ENCODE measurements around the gene ZNF667.

ZNF667 gene
- total RNA-seq: 0 to 3.1 (median 0.35) reads per million in 3 donors

DNA sequence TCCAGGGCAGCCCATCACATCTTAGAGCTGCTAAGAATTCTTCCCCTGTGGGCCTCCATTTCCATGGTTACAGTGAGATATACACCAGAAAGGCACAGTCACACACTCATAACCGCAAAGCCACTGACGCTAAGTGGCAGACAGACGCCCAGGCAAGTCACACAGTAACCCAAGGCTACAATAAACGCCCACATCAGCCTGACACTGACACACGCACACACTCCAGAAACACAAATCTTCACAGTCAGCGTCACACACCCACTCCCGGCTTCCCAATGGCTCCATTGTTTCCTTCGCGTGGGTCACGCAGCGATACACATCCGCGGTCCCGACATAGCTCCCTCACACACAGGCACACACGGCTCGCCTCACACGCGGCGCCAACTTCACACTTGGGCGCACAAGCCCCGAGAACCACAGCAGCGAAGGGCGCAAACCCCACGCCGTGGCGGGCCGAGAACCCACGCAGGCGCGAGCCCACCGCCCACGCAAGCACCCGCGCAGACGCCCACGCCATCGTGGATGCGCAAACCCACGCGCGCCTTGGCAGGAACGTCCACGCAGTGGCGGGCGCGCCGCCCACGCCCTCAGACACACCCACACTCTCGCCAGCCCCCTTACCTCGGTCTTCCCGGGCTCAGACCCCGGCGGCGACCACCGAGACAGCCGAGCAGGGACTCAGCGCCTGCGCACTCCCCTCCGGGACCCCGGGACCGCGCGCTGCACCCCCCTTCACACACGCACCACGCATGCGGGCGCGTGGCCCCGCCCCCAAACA, at the start of gene ZNF667:
TSS of gene ZNF667 (minus strand) at position 695 of the 778 bp plus-strand sequence. CDS start 14,975 bp downstream, outside the sequence.
- DNase-seq: no peak
- H3K9me3 ChIP-seq (ENCODE audit: control insufficient read depth, low read length): peaks cover 26% of the 10 kb centered on the region
- H3K36me3 ChIP-seq (ENCODE audit: control insufficient read depth, insufficient read depth, low read length): no peaks in the 10 kb centered on the region
- no peaks in the 10 kb centered on the region for H3K27me3 ChIP-seq (replicated peaks; ENCODE audit: control insufficient read depth, insufficient read depth, low read length, poor library complexity, severe bottlenecking)
- H3K4me3 ChIP-seq (ENCODE audit: insufficient read depth, low read depth, low read length, poor library complexity, severe bottlenecking): peak within 1 kb of the TSS; percentile 20
- H3K4me1 ChIP-seq (ENCODE audit: control insufficient read depth, insufficient read depth, low read length, poor library complexity, severe bottlenecking): peaks cover 3% of the 10 kb centered on the region
- peak within 1 kb of the TSS; percentile 27 for H3K27ac ChIP-seq (ENCODE audit: insufficient read depth, low read length, poor library complexity, severe bottlenecking)

DNA sequence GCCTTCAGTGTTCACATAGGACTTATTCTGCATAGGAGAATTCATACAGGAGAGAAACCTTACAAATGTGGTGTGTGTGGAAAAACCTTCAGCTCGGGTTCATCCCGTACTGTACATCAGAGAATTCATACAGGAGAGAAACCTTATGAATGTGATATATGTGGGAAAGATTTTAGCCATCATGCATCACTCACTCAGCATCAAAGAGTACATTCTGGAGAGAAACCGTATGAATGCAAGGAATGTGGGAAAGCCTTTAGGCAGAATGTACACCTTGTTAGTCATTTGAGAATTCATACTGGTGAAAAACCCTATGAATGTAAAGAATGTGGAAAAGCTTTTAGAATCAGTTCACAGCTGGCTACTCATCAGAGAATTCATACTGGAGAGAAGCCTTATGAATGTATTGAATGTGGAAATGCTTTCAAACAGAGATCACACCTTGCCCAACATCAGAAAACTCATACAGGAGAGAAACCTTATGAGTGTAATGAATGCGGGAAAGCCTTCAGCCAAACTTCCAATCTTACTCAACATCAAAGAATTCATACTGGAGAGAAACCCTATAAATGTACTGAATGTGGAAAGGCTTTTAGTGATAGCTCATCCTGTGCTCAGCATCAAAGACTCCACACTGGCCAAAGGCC, 48.2 kb upstream of the ZNF667 start:
- H3K9me3 ChIP-seq (ENCODE audit: control insufficient read depth, low read length): peaks cover 59% of the 10 kb centered on the region
- no peak for DNase-seq
- no peaks in the 10 kb centered on the region for H3K36me3 ChIP-seq (ENCODE audit: control insufficient read depth, insufficient read depth, low read length)
- H3K27ac ChIP-seq (ENCODE audit: insufficient read depth, low read length, poor library complexity, severe bottlenecking): no peak overlapping the region
- no peaks in the 10 kb centered on the region for H3K27me3 ChIP-seq (replicated peaks; ENCODE audit: control insufficient read depth, insufficient read depth, low read length, poor library complexity, severe bottlenecking)
- no peak overlapping the region for H3K4me3 ChIP-seq (ENCODE audit: insufficient read depth, low read depth, low read length, poor library complexity, severe bottlenecking)
- no peaks in the 10 kb centered on the region for H3K4me1 ChIP-seq (ENCODE audit: control insufficient read depth, insufficient read depth, low read length, poor library complexity, severe bottlenecking)

- H3K4me3 ChIP-seq (ENCODE audit: insufficient read depth, low read depth, low read length, poor library complexity, severe bottlenecking): peak overlapping the region; percentile 55
- no peaks in the 10 kb centered on the region for H3K36me3 ChIP-seq (ENCODE audit: control insufficient read depth, insufficient read depth, low read length)
- no peak for DNase-seq
- H3K27me3 ChIP-seq (replicated peaks; ENCODE audit: control insufficient read depth, insufficient read depth, low read length, poor library complexity, severe bottlenecking): no peaks in the 10 kb centered on the region
- peaks cover 9% of the 10 kb centered on the region for H3K9me3 ChIP-seq (ENCODE audit: control insufficient read depth, low read length)
- H3K4me1 ChIP-seq (ENCODE audit: control insufficient read depth, insufficient read depth, low read length, poor library complexity, severe bottlenecking): no peaks in the 10 kb centered on the region
- H3K27ac ChIP-seq (ENCODE audit: insufficient read depth, low read length, poor library complexity, severe bottlenecking): peak overlapping the region; percentile 72
Measured at GRCh38 chr19:56508290-56508778, 31.2 kb upstream of the ZNF667 start.

- DNase-seq: peak; percentile 63 to 69 (median 67)
- Histone ChIP-seq H3K4me1 (ENCODE audit: control insufficient read depth, insufficient read depth, low read length, poor library complexity, severe bottlenecking) (no peaks in the 10 kb centered on the region), H3K27me3 (replicated peaks; ENCODE audit: control insufficient read depth, insufficient read depth, low read length, poor library complexity, severe bottlenecking) (no peaks in the 10 kb centered on the region), H3K36me3 (ENCODE audit: control insufficient read depth, insufficient read depth, low read length) (no peaks in the 10 kb centered on the region), H3K9me3 (ENCODE audit: control insufficient read depth, low read length) (peaks cover 9% of the 10 kb centered on the region), H3K4me3 (ENCODE audit: insufficient read depth, low read depth, low read length, poor library complexity, severe bottlenecking) (peak within 1 kb of the TSS; percentile 55), H3K27ac (ENCODE audit: insufficient read depth, low read length, poor library complexity, severe bottlenecking) (peak within 1 kb of the TSS; percentile 72)
Measured at GRCh38 chr19:56507446-56508289, 30.5 kb upstream of the ZNF667 start, which contains the start of gene ZNF471. ZNF471 (plus strand) TSS chr19:56507855; CDS start chr19:56511572, 3,717 bp downstream.

DNA sequence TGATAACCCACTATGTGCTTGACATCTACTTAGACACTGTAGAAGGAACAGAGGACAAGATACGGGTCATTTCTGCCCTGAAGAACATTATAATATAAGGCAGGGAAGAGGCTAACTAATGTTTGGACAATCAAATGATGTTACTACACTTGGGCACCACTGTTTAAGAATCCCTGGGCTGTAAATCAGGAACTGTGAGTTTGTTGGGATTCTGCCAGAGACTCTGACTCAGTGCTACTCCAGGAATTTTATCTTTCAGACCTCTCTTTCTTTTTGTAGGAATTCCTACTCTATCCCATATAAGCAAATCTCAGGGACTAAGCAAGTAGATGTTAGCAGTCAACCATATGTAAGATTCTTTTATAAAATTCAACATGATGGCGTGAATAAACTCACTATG, 27.4 kb upstream of the ZNF667 start:
- H3K4me1 ChIP-seq (ENCODE audit: control insufficient read depth, insufficient read depth, low read length, poor library complexity, severe bottlenecking): no peaks in the 10 kb centered on the region
- no peak for DNase-seq
- no peaks in the 10 kb centered on the region for H3K36me3 ChIP-seq (ENCODE audit: control insufficient read depth, insufficient read depth, low read length)
- no peaks in the 10 kb centered on the region for H3K27me3 ChIP-seq (replicated peaks; ENCODE audit: control insufficient read depth, insufficient read depth, low read length, poor library complexity, severe bottlenecking)
- peaks cover 5% of the 10 kb centered on the region for H3K9me3 ChIP-seq (ENCODE audit: control insufficient read depth, low read length)
- no peak overlapping the region for H3K27ac ChIP-seq (ENCODE audit: insufficient read depth, low read length, poor library complexity, severe bottlenecking)
- H3K4me3 ChIP-seq (ENCODE audit: insufficient read depth, low read depth, low read length, poor library complexity, severe bottlenecking): no peak overlapping the region

DNA sequence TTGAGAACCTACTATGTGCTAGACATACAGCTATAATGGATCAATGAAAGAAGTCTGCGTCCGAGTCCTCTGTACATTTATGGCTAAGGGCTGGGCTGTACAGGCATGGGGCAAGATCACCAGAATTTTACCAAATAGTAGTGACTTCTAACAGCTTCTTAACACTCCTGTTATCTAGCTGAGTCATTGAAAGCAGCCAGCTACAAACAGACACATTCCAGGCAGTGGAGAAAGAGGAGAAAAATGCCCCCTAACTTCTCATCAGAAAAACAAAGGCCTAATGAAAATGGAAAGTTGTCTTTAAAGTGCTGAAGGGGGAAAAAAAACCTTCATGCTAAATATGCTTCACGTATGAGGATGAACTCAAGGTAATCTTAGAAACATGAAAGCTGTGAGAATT, 14.3 kb upstream of the ZNF667 start:
- no peak for DNase-seq
- H3K36me3 ChIP-seq (ENCODE audit: control insufficient read depth, insufficient read depth, low read length): no peaks in the 10 kb centered on the region

GRCh38 chr19:56477429-56478338, 539 bp upstream of the ZNF667 start:
- no peak for DNase-seq
- Histone ChIP-seq H3K27me3 (replicated peaks; ENCODE audit: control insufficient read depth, insufficient read depth, low read length, poor library complexity, severe bottlenecking) (no peaks in the 10 kb centered on the region), H3K4me3 (ENCODE audit: insufficient read depth, low read depth, low read length, poor library complexity, severe bottlenecking) (peak overlapping the region; percentile 20), H3K9me3 (ENCODE audit: control insufficient read depth, low read length) (peaks cover 26% of the 10 kb centered on the region), H3K27ac (ENCODE audit: insufficient read depth, low read length, poor library complexity, severe bottlenecking) (peak overlapping the region; percentile 27), H3K36me3 (ENCODE audit: control insufficient read depth, insufficient read depth, low read length) (no peaks in the 10 kb centered on the region), H3K4me1 (ENCODE audit: control insufficient read depth, insufficient read depth, low read length, poor library complexity, severe bottlenecking) (peaks cover 3% of the 10 kb centered on the region)

More for the DNA sequence above, 14.3 kb upstream of the ZNF667 start:
- peaks cover 5% of the 10 kb centered on the region for H3K9me3 ChIP-seq (ENCODE audit: control insufficient read depth, low read length)
- no peaks in the 10 kb centered on the region for H3K27me3 ChIP-seq (replicated peaks; ENCODE audit: control insufficient read depth, insufficient read depth, low read length, poor library complexity, severe bottlenecking)
- H3K4me1 ChIP-seq (ENCODE audit: control insufficient read depth, insufficient read depth, low read length, poor library complexity, severe bottlenecking): no peaks in the 10 kb centered on the region
- no peak overlapping the region for H3K4me3 ChIP-seq (ENCODE audit: insufficient read depth, low read depth, low read length, poor library complexity, severe bottlenecking)
- no peak overlapping the region for H3K27ac ChIP-seq (ENCODE audit: insufficient read depth, low read length, poor library complexity, severe bottlenecking)

DNA sequence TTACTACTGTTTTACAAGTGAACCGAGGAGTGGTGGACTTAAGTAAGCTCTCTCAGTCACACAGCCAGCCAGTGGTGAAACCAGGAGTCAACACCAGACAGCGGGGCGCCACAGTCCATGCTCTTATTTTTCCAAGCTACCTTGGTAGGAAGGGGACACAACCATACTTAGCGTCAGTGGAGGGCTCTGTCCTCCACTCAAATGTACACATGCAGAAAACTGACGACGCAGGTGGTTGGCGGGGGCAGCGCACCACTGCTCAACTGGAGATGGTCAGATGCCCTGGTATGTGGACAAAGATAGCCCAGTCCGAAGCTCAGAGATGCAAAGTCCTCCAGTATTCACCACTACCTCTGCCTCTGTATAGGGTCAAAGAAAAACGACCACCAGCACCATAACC, 1.1 kb downstream of the ZNF667 start:
- no peak overlapping the region for H3K4me3 ChIP-seq (ENCODE audit: insufficient read depth, low read depth, low read length, poor library complexity, severe bottlenecking)
- H3K36me3 ChIP-seq (ENCODE audit: control insufficient read depth, insufficient read depth, low read length): no peaks in the 10 kb centered on the region
- no peak overlapping the region for H3K27ac ChIP-seq (ENCODE audit: insufficient read depth, low read length, poor library complexity, severe bottlenecking)
- H3K4me1 ChIP-seq (ENCODE audit: control insufficient read depth, insufficient read depth, low read length, poor library complexity, severe bottlenecking): peaks cover 3% of the 10 kb centered on the region
- peaks cover 26% of the 10 kb centered on the region for H3K9me3 ChIP-seq (ENCODE audit: control insufficient read depth, low read length)
- DNase-seq: no peak
- no peaks in the 10 kb centered on the region for H3K27me3 ChIP-seq (replicated peaks; ENCODE audit: control insufficient read depth, insufficient read depth, low read length, poor library complexity, severe bottlenecking)

DNA sequence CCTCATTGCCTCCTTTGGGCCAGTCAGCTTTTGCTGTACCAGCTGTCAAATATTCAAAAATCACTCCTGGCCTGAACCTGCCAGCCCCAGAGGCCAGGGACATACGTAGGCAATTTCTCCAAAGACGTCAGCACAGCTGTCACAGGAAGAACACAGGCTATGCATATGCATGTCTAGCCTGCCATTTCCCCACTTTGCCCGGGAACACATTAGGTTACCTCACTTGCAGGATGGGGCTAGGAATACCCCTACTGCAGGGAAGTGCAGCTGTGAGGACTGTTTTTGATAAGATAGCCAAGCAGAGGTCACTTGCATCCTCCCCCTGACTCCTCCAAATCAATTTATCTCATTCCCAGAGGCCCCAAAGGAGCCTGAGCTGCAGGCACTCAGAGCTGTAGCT, 2.8 kb downstream of the ZNF667 start:
- Histone ChIP-seq H3K36me3 (ENCODE audit: control insufficient read depth, insufficient read depth, low read length) (no peaks in the 10 kb centered on the region), H3K27me3 (replicated peaks; ENCODE audit: control insufficient read depth, insufficient read depth, low read length, poor library complexity, severe bottlenecking) (no peaks in the 10 kb centered on the region), H3K27ac (ENCODE audit: insufficient read depth, low read length, poor library complexity, severe bottlenecking) (no peak overlapping the region), H3K4me1 (ENCODE audit: control insufficient read depth, insufficient read depth, low read length, poor library complexity, severe bottlenecking) (peaks cover 3% of the 10 kb centered on the region), H3K9me3 (ENCODE audit: control insufficient read depth, low read length) (peaks cover 22% of the 10 kb centered on the region), H3K4me3 (ENCODE audit: insufficient read depth, low read depth, low read length, poor library complexity, severe bottlenecking) (no peak overlapping the region)
- DNase-seq: no peak

Data from effector memory CD4-positive, alpha-beta T cell (primary cell).